Right atrium auricular region (tissue), 2 donors: Measurements from ENCODE around the gene ADGRE2. TPM values are rescaled to one million over a fixed set of nuclear protein-coding genes. Genes with fewer than 3 reads are reported as not detected.

Experiments
- DNase-seq: peaks from one replicate; pipeline ENCODE4 v3.0.0-alpha.2; 2019; ENCODE audit warnings: low spot score
- H3K27ac ChIP-seq, 2 donors: fragments of 200-600 bp; sonication (generic); 1 replicate in 1 of 2; 2 replicates in 1 of 2; pipeline ENCODE4 v1.5.1; 2016 to 2019
- H3K27me3 ChIP-seq, 2 donors: fragments of 200-600 bp; sonication (generic); one replicate each; pipeline versions ENCODE4 v1.5.1 to v1.6.0; 2017 to 2019
- H3K36me3 ChIP-seq: fragments of 200-600 bp; sonication (generic); one replicate; pipeline ENCODE4 v1.5.1; 2016
- H3K4me1 ChIP-seq, 2 donors: fragments of 200-600 bp; sonication (generic); one replicate each; pipeline versions ENCODE4 v1.5.1 to v1.6.0; 2017 to 2019
- H3K4me3 ChIP-seq, 2 donors: fragments of 200-600 bp; sonication (generic); 1 replicate in 1 of 2; 2 replicates in 1 of 2; pipeline ENCODE4 v1.5.1; 2017 to 2019; ENCODE audit warnings: mild to moderate bottlenecking in 1 of 2, moderate library complexity in 1 of 2
- H3K9me3 ChIP-seq, 2 donors: fragments of 200-600 bp; sonication (generic); one replicate each; pipeline ENCODE4 v1.5.1; 2019
- total RNA-seq, 2 donors: library from RNA; depleted of rRNA; stranded (reverse); fragments of >200 nt; gene quantifications; one replicate each; pipeline ENCODE4 v1.1.0, GENCODE V29; 2016
- TF ChIP-seq, protein P1 (sequence below), 2 donors: fragments of 200-600 bp; sonication (generic); IDR thresholded peaks; one replicate each; pipeline ENCODE4 v1.5.1; 2019; ENCODE audit warnings: antibody characterized with exemption in 2 of 2

The ADGRE2 gene
- total RNA-seq, 2 donors from 2014 or later: 1.1 to 1.6 TPM

DNA sequence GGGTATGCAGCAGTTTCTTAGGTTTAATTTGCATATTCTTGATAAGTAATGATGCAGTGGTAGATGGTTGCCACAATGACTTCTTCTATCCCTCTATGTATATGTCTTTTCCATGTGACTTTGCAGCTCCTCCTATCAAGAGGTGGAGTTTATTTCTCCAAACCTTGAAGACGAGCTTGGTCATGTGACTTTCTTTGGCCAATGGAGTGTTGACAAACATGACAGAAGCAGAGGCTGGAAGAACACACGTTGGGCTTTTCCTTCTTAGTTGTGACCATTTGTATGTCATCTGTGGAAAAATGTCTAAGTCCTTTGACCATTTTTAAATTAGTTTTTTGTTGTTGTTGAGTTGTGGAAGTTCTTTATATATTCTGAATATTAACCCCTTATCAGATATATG is 56.2 kb downstream of the ADGRE2 start:
- TF ChIP-seq, protein P1, sequence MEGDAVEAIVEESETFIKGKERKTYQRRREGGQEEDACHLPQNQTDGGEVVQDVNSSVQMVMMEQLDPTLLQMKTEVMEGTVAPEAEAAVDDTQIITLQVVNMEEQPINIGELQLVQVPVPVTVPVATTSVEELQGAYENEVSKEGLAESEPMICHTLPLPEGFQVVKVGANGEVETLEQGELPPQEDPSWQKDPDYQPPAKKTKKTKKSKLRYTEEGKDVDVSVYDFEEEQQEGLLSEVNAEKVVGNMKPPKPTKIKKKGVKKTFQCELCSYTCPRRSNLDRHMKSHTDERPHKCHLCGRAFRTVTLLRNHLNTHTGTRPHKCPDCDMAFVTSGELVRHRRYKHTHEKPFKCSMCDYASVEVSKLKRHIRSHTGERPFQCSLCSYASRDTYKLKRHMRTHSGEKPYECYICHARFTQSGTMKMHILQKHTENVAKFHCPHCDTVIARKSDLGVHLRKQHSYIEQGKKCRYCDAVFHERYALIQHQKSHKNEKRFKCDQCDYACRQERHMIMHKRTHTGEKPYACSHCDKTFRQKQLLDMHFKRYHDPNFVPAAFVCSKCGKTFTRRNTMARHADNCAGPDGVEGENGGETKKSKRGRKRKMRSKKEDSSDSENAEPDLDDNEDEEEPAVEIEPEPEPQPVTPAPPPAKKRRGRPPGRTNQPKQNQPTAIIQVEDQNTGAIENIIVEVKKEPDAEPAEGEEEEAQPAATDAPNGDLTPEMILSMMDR (IDR thresholded peaks at IDR 0.05): no peak
- no peak overlapping the region for H3K4me3 ChIP-seq
- no peak for DNase-seq
- H3K9me3 ChIP-seq: peaks cover 45 to 99% of the 10 kb centered on the region in 2 donors
- peaks cover 62% of the 10 kb centered on the region for H3K36me3 ChIP-seq
- H3K4me1 ChIP-seq: no peaks in the 10 kb centered on the region
- no peaks in the 10 kb centered on the region for H3K27me3 ChIP-seq
- no peak overlapping the region for H3K27ac ChIP-seq

DNA sequence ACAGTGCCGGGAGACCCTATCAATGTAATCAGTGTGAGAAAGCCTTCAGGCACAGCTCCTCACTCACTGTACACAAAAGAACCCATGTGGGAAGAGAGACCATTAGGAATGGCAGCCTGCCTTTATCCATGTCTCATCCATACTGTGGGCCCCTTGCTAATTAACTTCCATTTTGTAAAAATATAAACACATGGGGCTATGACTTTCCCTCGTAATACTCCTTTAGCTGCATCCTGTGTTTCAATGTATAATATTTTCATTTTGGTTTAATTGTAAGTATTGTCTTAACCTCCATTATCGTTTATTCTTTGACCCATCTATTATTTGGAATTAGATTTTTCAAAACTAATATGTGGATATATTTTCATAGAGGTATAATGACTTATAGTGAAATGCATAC is 59.2 kb downstream of the ADGRE2 start:
- no peaks in the 10 kb centered on the region for H3K4me1 ChIP-seq
- no peak overlapping the region for H3K27ac ChIP-seq
- peaks cover 47 to 99% of the 10 kb centered on the region in 2 donors for H3K9me3 ChIP-seq
- H3K36me3 ChIP-seq: peaks cover 89% of the 10 kb centered on the region
- DNase-seq: no peak
- no peak overlapping the region for H3K4me3 ChIP-seq
- H3K27me3 ChIP-seq: no peaks in the 10 kb centered on the region
- TF ChIP-seq, protein P1 (IDR thresholded peaks at IDR 0.05): no peak

DNA sequence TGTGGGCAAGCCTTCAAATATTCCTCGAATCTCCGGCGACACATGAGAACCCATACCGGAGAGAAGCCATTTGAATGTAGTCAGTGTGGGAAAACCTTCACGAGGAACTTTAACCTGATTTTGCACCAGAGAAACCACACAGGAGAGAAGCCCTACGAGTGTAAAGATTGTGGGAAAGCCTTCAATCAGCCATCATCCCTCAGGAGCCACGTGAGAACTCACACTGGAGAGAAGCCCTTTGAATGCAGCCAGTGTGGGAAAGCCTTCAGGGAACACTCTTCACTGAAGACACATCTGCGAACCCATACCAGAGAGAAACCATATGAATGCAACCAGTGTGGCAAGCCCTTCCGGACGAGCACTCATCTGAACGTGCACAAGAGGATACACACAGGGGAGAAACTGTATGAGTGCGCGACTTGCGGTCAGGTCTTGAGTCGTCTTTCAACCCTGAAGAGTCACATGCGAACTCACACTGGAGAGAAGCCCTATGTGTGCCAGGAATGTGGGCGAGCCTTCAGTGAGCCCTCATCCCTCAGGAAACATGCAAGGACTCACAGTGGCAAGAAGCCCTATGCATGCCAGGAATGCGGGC is 59.7 kb downstream of the ADGRE2 start:
- TF ChIP-seq, protein P1 (IDR thresholded peaks at IDR 0.05): no peak
- Histone ChIP-seq H3K27me3 (no peaks in the 10 kb centered on the region), H3K9me3 (peaks cover 42 to 97% of the 10 kb centered on the region in 2 donors), H3K4me1 (no peaks in the 10 kb centered on the region), H3K4me3 (no peak overlapping the region), H3K36me3 (peaks cover 92% of the 10 kb centered on the region), H3K27ac (no peak overlapping the region)
- DNase-seq: no peak

DNA sequence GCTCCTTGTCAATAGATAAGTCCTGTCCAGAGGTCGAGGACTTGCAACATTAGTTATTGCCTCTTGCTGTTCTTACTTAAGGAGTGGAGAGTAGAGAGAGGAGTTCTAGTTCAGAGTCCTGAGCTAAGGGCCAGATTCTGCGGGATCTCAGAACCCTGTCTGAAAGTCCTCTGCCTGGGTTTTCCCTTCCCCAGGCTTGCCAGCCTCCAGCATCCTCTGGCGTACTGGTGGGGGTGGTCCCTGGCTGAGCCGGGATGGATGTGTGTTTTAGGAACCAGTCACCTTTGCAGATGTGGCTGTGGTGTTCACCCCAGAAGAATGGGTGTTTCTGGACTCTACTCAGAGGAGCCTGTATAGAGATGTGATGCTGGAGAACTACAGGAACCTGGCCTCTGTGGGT is 62.5 kb downstream of the ADGRE2 start:
- peaks cover 42 to 92% of the 10 kb centered on the region in 2 donors for H3K9me3 ChIP-seq
- H3K36me3 ChIP-seq: peaks cover 98% of the 10 kb centered on the region
- H3K4me3 ChIP-seq: no peak overlapping the region
- DNase-seq: no peak
- H3K27me3 ChIP-seq: no peaks in the 10 kb centered on the region
- TF ChIP-seq, protein P1 (IDR thresholded peaks at IDR 0.05): no peak
- no peak overlapping the region for H3K27ac ChIP-seq
- H3K4me1 ChIP-seq: no peaks in the 10 kb centered on the region

DNA sequence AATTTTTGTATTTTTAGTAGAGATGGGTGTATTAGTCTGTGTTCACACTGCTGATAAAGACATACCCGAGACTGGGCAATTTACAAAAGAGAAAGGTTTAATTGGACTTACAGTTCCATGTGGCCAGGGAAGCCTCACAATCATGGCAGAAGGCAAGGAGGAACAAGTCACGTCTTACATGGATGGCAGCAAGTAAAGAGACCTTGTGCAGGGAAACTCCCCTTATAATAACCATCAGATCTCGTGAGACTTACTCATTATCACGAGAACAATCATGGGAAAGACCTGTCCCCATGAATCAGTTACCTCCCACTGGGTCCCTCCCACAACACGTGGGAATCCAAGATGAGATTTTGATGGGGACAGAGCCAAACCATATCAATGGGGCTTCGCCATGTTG is 73.9 kb downstream of the ADGRE2 start:
- TF ChIP-seq, protein P1 (IDR thresholded peaks at IDR 0.05): no peak
- H3K4me1 ChIP-seq: no peaks in the 10 kb centered on the region

DNA sequence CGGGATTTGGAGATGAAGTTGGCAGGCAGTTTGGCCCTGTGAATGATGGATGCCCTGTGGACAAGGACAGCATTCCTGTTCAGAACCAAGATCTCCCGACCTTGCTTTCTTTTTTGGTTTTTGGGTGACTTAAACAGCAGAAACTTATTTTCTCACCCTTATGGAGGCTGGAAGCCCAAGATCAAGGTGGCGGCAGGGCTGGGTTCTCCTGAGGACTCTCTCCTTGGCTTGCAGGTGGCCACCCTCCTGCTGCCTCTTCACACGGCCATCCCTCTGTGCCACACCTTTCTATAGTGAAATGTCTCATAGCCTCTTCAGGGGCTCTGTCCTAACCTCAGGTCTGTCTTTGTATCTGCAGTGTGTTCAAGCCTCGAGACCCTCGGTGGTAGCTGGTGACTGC is 74.5 kb downstream of the ADGRE2 start:
- H3K36me3 ChIP-seq: peaks cover 90% of the 10 kb centered on the region
- TF ChIP-seq, protein P1 (IDR thresholded peaks at IDR 0.05): no peak
- H3K4me3 ChIP-seq: no peak overlapping the region
- H3K27ac ChIP-seq: no peak overlapping the region
- DNase-seq: no peak
- no peaks in the 10 kb centered on the region for H3K27me3 ChIP-seq
- H3K9me3 ChIP-seq: no peaks in the 10 kb centered on the region
- no peaks in the 10 kb centered on the region for H3K4me1 ChIP-seq

More for the DNA sequence above, 73.9 kb downstream of the ADGRE2 start:
- H3K9me3 ChIP-seq: no peaks in the 10 kb centered on the region
- no peaks in the 10 kb centered on the region for H3K27me3 ChIP-seq
- H3K4me3 ChIP-seq: no peak overlapping the region
- no peak overlapping the region for H3K27ac ChIP-seq
- peaks cover 92% of the 10 kb centered on the region for H3K36me3 ChIP-seq
- DNase-seq: no peak
